ENCODE data around the gene DHH.
A peak's percentile ranks its signal among the peaks of the same experiment; 100 is the strongest.

DHH gene

GRCh38 chr12:49108958-49109404 is 14.4 kb upstream of the DHH start:
- DNase-seq: no peak

GRCh38 chr12:49105504-49106084 is 11.0 kb upstream of the DHH start:
- no peak for DNase-seq

- DNase-seq: no peak
These were observed 10.2 kb upstream of the DHH start for GRCh38 chr12:49104822-49105221.

GRCh38 chr12:49100380-49100779 is 5.8 kb upstream of the DHH start:
- no peak for DNase-seq

- no peak for DNase-seq
These were observed 4.1 kb upstream of the DHH start for GRCh38 chr12:49098703-49099102.

GRCh38 chr12:49098035-49098451 is 3.4 kb upstream of the DHH start:
- DNase-seq: peak; percentile 3

- DNase-seq: no peak
These were observed 2.8 kb upstream of the DHH start for GRCh38 chr12:49097381-49097780.

- DNase-seq: no peak
These were observed 369 bp upstream of the DHH start for GRCh38 chr12:49094975-49095365.

- DNase-seq: no peak
These were observed 825 bp downstream of the DHH start for GRCh38 chr12:49093792-49094159.

- DNase-seq: no peak
These were observed 1.7 kb downstream of the DHH start for GRCh38 chr12:49092816-49093406.

GRCh38 chr12:49092086-49092815 is 2.4 kb downstream of the DHH start:
- DNase-seq: no peak

GRCh38 chr12:49091836-49092085 is 2.8 kb downstream of the DHH start:
- DNase-seq: no peak

GRCh38 chr12:49091056-49091835 is 3.4 kb downstream of the DHH start:
- DNase-seq: no peak

GRCh38 chr12:49089821-49090773 is 4.5 kb downstream of the DHH start:
- no peak for DNase-seq

- DNase-seq: no peak
These were observed 5.7 kb downstream of the DHH start for GRCh38 chr12:49088932-49089330.

- peak; percentile 80 for DNase-seq
These were observed 6.3 kb downstream of the DHH start for GRCh38 chr12:49088150-49088931.

- DNase-seq: no peak
These were observed 8.5 kb downstream of the DHH start for GRCh38 chr12:49086116-49086515.

- DNase-seq: no peak
These were observed 10.2 kb downstream of the DHH start for GRCh38 chr12:49084438-49084837.

GRCh38 chr12:49079793-49080192 is 14.8 kb downstream of the DHH start:
- no peak for DNase-seq

GRCh38 chr12:49070971-49071370 is 23.6 kb downstream of the DHH start:
- DNase-seq: no peak

- DNase-seq: peak; percentile 91
These were observed 24.9 kb downstream of the DHH start, which contains the start of gene RHEBL1 for GRCh38 chr12:49069507-49070346. Gene RHEBL1, minus strand, starts transcription at chr12:49069979. Its CDS starts 194 bp downstream, at chr12:49069785.
